GM12878 (cell line): ENCODE measurements around the gene XYLB. TPM values are rescaled to one million over a fixed set of nuclear protein-coding genes. Genes with fewer than 3 reads are reported as not detected.

Experiments used
- ATAC-seq: fragments of 200-7000 bp; cut with Tn5 transposase; 3 replicates; pipeline ENCODE4 v1.9.1; 2020; ENCODE audit warnings: mild to moderate bottlenecking, moderate library complexity
- BruUV-seq: library from RNA; stranded (reverse); fragments of 400-500 nt; replicated peaks from 2 replicates; lab custom pipeline; 2021; lab: Mats Ljungman, UMichigan
- CTCF ChIA-PET: fragments of 300-600 bp; sonication (Branson Sonifier 250); formaldehyde crosslinking; extraction: SDS; loops from one replicate; lab custom pipeline; 2021; ENCODE audit warnings: inconsistent platforms; lab: Yijun Ruan, JAX
- POLR2A ChIA-PET: fragments of 350-600 bp; formaldehyde crosslinking; extraction: SDS; loops from one replicate; lab custom pipeline; 2021; ENCODE audit warnings: inconsistent platforms; lab: Charles Lee
- RAD21 ChIA-PET: fragments of 300-600 bp; sonication (Branson Sonifier 250); formaldehyde crosslinking; loops from one replicate; lab custom pipeline; 2023; ENCODE audit warnings: antibody characterized with exemption; ENCODE audit not compliant: unreplicated experiment; lab: Charles Lee
- SMC1A ChIA-PET: fragments of 300-600 bp; sonication (Branson Sonifier 250); formaldehyde crosslinking; loops from one replicate; lab custom pipeline; 2023; ENCODE audit not compliant: unreplicated experiment, uncharacterized antibody; lab: Charles Lee
- DNase-seq: peaks from one replicate; pipeline ENCODE4 v3.0.0-alpha.2; 2011; ENCODE audit warnings: low read depth, low spot score
- FAIRE-seq: peaks from 3 replicates; lab custom pipeline; 2011; peaks lifted over from hg19 to GRCh38; lab: Jason Lieb, UNC
- H2AFZ ChIP-seq: 2 replicates; pipeline ENCODE4 v1.6.0; 2011; ENCODE audit warnings: low read depth, low read length, control low read depth; ENCODE audit not compliant: control insufficient read depth
- H3K27ac ChIP-seq: 2 replicates; pipeline ENCODE4 v1.5.1; 2011; ENCODE audit warnings: control low read depth; ENCODE audit not compliant: control insufficient read depth, insufficient read depth
- H3K27me3 ChIP-seq, 2 experiments: replicated peaks in 1 of 2; 2 replicates each; pipeline versions ENCODE4 v1.6.0 to v1.6.1; 2011; ENCODE audit warnings: low read length in 1 of 2; ENCODE audit not compliant: control insufficient read depth in 2 of 2, insufficient read depth in 2 of 2
- H3K36me3 ChIP-seq, 2 experiments: 2 replicates each; pipeline ENCODE4 v1.5.1; 2011; ENCODE audit warnings: low read length in 1 of 2; ENCODE audit not compliant: control insufficient read depth in 2 of 2, insufficient read depth in 2 of 2
- H3K4me1 ChIP-seq: 2 replicates; pipeline ENCODE4 v1.6.1; 2011; ENCODE audit warnings: mild to moderate bottlenecking, low read length, moderate library complexity, mixed read lengths; ENCODE audit not compliant: control insufficient read depth, insufficient read depth
- H3K4me2 ChIP-seq: 2 replicates; pipeline ENCODE4 v1.6.0; 2011; ENCODE audit warnings: control low read depth; ENCODE audit not compliant: control insufficient read depth, insufficient read depth
- H3K4me3 ChIP-seq: fragments of 200-600 bp; sonication (generic); 2 replicates; pipeline ENCODE4 v1.5.1; 2016
- H3K79me2 ChIP-seq: 2 replicates; pipeline ENCODE4 v1.6.0; 2011; ENCODE audit warnings: low read length; ENCODE audit not compliant: control insufficient read depth, insufficient read depth
- H3K9ac ChIP-seq: 2 replicates; pipeline ENCODE4 v1.8.0; 2011; ENCODE audit warnings: low read length, control low read depth, mixed read lengths; ENCODE audit not compliant: control insufficient read depth, insufficient read depth
- H3K9me3 ChIP-seq: replicated peaks from 3 replicates; pipeline ENCODE4 v1.5.1; 2011; ENCODE audit warnings: mild to moderate bottlenecking, low read length; ENCODE audit not compliant: control insufficient read depth, insufficient read depth
- H4K20me1 ChIP-seq: 2 replicates; pipeline ENCODE4 v1.6.0; 2011; ENCODE audit not compliant: control insufficient read depth, insufficient read depth
- BHLHE40 ChIP-seq, 2 experiments: fragments of 450-650 bp in 1 of 2; IDR thresholded peaks; 2 replicates each; pipeline ENCODE4 v1.6.1; 2011 to 2017; ENCODE audit warnings: low read depth in 2 of 2, borderline replicate concordance in 1 of 2, improper control_type of control experiment in 1 of 2, low read length in 1 of 2, mild to moderate bottlenecking in 1 of 2
- E4F1 ChIP-seq: fragments of 450-650 bp; IDR thresholded peaks from 2 replicates; pipeline ENCODE4 v1.6.1; 2018; ENCODE audit warnings: borderline replicate concordance, mild to moderate bottlenecking; ENCODE audit not compliant: partially characterized antibody
- FOXM1 ChIP-seq: IDR thresholded peaks from 2 replicates; pipeline ENCODE4 v1.6.1; 2012; ENCODE audit warnings: low read depth, mild to moderate bottlenecking, inconsistent platforms, low read length, moderate library complexity
- HDAC2 ChIP-seq: fragments of 200-600 bp; sonication (generic); IDR thresholded peaks from 2 replicates; pipeline ENCODE4 v1.6.1; 2017
- HDAC6 ChIP-seq: fragments of 200-600 bp; sonication (generic); IDR thresholded peaks from one replicate; pipeline ENCODE4 v1.8.0; 2017; ENCODE audit warnings: antibody characterized with exemption; ENCODE audit not compliant: unreplicated experiment
- JUND ChIP-seq: IDR thresholded peaks from 2 replicates; pipeline ENCODE4 v1.6.1; 2012; ENCODE audit warnings: low read depth, mild to moderate bottlenecking, low read length, improper control_type of control experiment, moderate library complexity
- KDM1A ChIP-seq: fragments of 200-600 bp; sonication (generic); IDR thresholded peaks from 2 replicates; pipeline ENCODE4 v1.6.1; 2016; ENCODE audit warnings: borderline replicate concordance
- MTA2 ChIP-seq: fragments of 450-650 bp; IDR thresholded peaks from 2 replicates; pipeline ENCODE4 v1.6.1; 2016; ENCODE audit warnings: low read depth, mild to moderate bottlenecking, moderate library complexity
- NFXL1 ChIP-seq: fragments of 450-650 bp; IDR thresholded peaks from 2 replicates; pipeline ENCODE4 v1.6.1; 2017; ENCODE audit warnings: antibody characterized with exemption, mild to moderate bottlenecking, borderline replicate concordance
- REST ChIP-seq: IDR thresholded peaks from 2 replicates; pipeline ENCODE4 v1.6.1; 2012; ENCODE audit warnings: mild to moderate bottlenecking, low read depth, low read length
- RFX5 ChIP-seq: IDR thresholded peaks from 2 replicates; pipeline ENCODE4 v1.6.1; 2011; ENCODE audit warnings: low read depth, low read length, improper control_type of control experiment
- SUZ12 ChIP-seq: fragments of 200-600 bp; sonication (generic); IDR thresholded peaks from one replicate; pipeline ENCODE4 v1.6.1; 2018; ENCODE audit warnings: antibody characterized with exemption, mild to moderate bottlenecking; ENCODE audit not compliant: unreplicated experiment
- WGBS: methylation state at CpG from one replicate; pipeline ENCODE4 v1.1.6; 2016; ENCODE audit warnings: low lambda C conversion rate; ENCODE audit not compliant: insufficient replicate concordance, insufficient coverage; ENCODE audit errors: missing lambda C conversion rate; 5-methylcytosine and 5-hydroxymethylcytosine counted together
- in situ Hi-C: fragments of 300-500 bp; cut with MboI; formaldehyde crosslinking; loops from 9 replicates; pipeline ENCODE4 v1.14.3; 2018; ENCODE audit warnings: mixed read lengths
- intact Hi-C: fragments of 100-400 bp; cut with micrococcal nuclease; formaldehyde crosslinking; loops from one replicate; pipeline ENCODE4 v1.14.2; 2022; ENCODE audit not compliant: unreplicated experiment
- polyA plus RNA-seq, 11 experiments: library from polyadenylated mRNA; depleted of rRNA in 4 of 11; unstranded in 6 of 11; stranded (reverse) in 5 of 11; fragments of >200 nt; fragmentation: Nextera tagmentation in 4 of 11; fragmentation: Illumina TruSeq in 1 of 11; extraction: Ambion mirVana in 4 of 11; extraction: Trizol in 1 of 11; gene quantifications; 1 replicate in 1 of 11; 2 replicates in 10 of 11; pipeline versions ENCODE4 v1.2.1 to v1.2.3, GENCODE V29; 2011 to 2016; ENCODE audit warnings: inconsistent platforms in 2 of 11, missing spikeins in 2 of 11, low read depth in 1 of 11
- total RNA-seq, 4 experiments: library from RNA; depleted of rRNA in 3 of 4; stranded (reverse); fragments of >200 nt in 3 of 4; fragmentation: Illumina TruSeq in 1 of 4; extraction: Trizol in 1 of 4; gene quantifications; 2 replicates each; pipeline versions ENCODE4 v1.2.1 to v1.2.3, GENCODE V29; 2013 to 2021

The XYLB gene
- total and polyA plus RNA-seq, 10 of the 15 experiments (the other 5 are each of a cell fraction or from before 2014, with no cell fraction given): 0.60 to 6.1 (median 3.5) TPM

- ATAC-seq (no peak), FAIRE-seq (peak; percentile 27), DNase-seq (no peak)
- Histone ChIP-seq H3K4me1 (no peaks in the 10 kb centered on the region), H3K9ac (no peak overlapping the region), H3K36me3 (no peaks in the 10 kb centered on the region; a peak in 1 of 4 replicates), H4K20me1 (no peaks in the 10 kb centered on the region), H3K4me2 (no peak overlapping the region), H3K27ac (no peak overlapping the region), H3K79me2 (no peaks in the 10 kb centered on the region), H3K4me3 (no peak overlapping the region), H3K9me3 (no peaks in the 10 kb centered on the region), H2AFZ (no peak overlapping the region), H3K27me3 (no peaks in the 10 kb centered on the region)
- ChIA-PET RAD21 (no interaction called here), CTCF (no interaction called here), SMC1A (no interaction called here), POLR2A (interaction anchor here (0.6 kb wide), 1 partner anchor 13 kb away, joined by 3 read pairs; no protein-coding TSS in a partner anchor)
- intact Hi-C loops: no loop called here
- in situ Hi-C loops: no loop called here
- no peak for TF ChIP-seq MTA2
- no peak for TF ChIP-seq KDM1A
- TF ChIP-seq BHLHE40 (IDR thresholded peaks at IDR 0.05; ENCODE audit: borderline replicate concordance in 1 of 2, low read depth in 2 of 2, low read length in 1 of 2): no peak
- no peak for TF ChIP-seq NFXL1
- BruUV-seq: no TSS peak
- WGBS: 89% methylated on average over 5 of the region's 5 CpGs
Observed at GRCh38 chr3:38387862-38388261, 41.3 kb downstream of the XYLB start.

- Histone ChIP-seq H3K27ac (no peak overlapping the region), H3K9ac (no peak overlapping the region), H3K4me1 (no peaks in the 10 kb centered on the region), H3K9me3 (no peaks in the 10 kb centered on the region), H4K20me1 (no peaks in the 10 kb centered on the region), H2AFZ (no peak overlapping the region), H3K4me3 (no peak overlapping the region), H3K4me2 (no peak overlapping the region), H3K27me3 (no peaks in the 10 kb centered on the region), H3K36me3 (no peaks in the 10 kb centered on the region), H3K79me2 (no peaks in the 10 kb centered on the region)
- in situ Hi-C loops (no loop called here), intact Hi-C loops (no loop called here)
- BruUV-seq: no TSS peak
- POLR2A ChIA-PET: no interaction called here
- CTCF ChIA-PET: no interaction called here
- DNase-seq (no peak), FAIRE-seq (no peak), ATAC-seq (no peak)
- RAD21 ChIA-PET: no interaction called here
- SMC1A ChIA-PET: interaction anchor here (1.5 kb wide), 1 partner anchor 9 kb away, joined by 4 read pairs; no protein-coding TSS in a partner anchor
- 100% methylated on average over 1 of the region's 1 CpG for WGBS
- TF ChIP-seq HDAC2 (no peak), E4F1 (no peak), JUND (no peak), HDAC6 (no peak), FOXM1 (no peak), SUZ12 (no peak), REST (no peak), RFX5 (no peak)
Observed at GRCh38 chr3:38392604-38393163, 46.1 kb downstream of the XYLB start.
